Dedifferentiated amniotic fluid mesenchymal stem cell (primary cell): Measurements from ENCODE around the gene OR2V1.
"Not testable (repeated sequence)": the region's sequence is repeated elsewhere in the genome, so short reads cannot be mapped to it uniquely, and the experiment has no call there.

Source experiments
- DNase-seq: peaks from one replicate; pipeline ENCODE4 v3.0.0-alpha.2; 2016; ENCODE audit errors: extremely low spot score

The OR2V1 gene

DNA sequence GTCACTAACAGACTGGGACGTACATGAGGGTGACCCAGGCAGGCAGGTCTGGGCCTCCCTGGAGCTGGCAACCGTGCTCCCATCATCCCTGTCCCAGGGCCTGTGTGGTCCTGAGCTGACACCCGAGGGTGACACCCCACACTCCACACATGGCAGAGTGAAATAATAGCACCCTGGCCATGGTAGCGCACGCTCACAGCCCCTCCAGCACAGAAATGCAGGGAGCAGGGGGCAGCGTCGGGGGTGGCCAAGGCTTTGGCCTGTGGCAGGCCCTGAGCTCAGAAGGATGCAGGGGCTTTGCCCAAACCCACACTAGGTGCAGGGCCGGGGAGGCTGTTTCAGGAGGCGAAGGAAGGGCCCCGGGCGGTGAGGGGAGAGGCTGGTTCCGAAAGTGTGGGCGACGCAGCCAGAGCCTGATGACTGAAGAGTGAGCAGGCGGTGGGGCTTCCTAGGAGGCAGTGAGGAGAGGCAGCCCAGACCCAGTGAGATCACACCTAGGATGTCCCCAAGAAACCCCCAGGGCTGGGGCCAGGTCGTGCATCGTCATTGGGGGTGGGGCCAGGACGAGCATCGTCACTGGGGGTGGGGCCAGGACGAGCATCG, 29.3 kb upstream of the OR2V1 start:
- DNase-seq, result peak; percentile 45

DNA sequence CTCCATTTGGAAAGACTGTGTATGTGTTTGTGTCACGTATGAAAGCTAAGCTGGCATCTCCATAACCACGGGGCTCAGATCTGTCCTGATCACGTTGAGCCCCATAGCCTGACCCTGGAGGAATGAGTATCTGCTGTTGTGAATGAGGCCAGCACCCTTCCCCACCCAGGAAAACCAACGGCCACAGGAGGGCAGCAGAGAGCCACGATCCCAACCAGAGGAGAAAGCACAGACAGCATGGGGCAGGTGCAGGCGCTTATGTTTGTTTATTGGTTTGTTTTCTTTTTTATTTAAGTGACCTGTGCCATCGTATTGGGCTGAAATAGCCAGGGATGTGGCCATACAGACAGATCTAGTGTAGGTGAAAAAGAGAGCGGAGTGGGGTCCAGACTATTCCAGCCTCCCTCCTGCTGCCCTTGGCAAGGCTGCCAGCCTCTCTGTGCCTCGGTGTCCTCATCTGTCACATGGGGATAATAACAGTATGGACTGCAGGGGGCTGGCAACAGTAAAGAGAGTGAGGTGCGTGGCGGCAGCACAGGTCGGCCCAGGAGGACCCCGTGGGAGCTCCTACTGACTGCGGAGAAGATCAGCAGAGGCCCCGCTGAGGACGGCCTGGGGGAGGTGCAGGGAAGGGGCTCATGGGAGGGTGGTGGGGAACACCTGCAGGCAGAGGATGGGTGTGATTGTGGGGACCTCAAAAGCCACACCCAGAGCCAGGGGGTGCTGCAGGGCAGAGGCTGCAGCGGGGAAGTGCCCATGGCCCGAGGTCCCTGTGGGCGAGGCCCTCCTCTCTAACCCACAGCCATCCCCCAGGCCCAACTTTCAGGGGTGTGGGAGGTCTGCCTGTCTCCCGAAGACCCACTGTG, 28.6 kb upstream of the OR2V1 start:
- DNase-seq, result peak; percentile 82

DNA sequence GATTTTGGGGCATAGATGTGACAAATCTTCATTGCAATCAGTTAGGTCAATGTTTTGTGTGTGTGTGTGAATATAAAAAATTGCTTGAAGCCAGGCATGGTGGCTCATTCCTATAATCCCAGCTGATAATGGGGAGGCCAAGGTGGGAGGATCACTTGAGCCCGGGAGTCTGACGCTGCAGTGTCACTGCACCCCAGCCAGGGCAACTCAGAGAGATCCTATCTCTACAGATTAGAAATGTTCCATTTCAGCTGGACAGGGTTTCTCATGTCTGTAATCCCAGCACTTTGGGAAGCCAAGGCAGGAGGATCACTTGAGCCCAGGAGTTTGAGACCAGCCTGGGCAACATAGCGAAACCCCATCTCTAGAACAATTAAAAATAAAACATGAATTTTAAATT, 27.9 kb upstream of the OR2V1 start:
- no peak for DNase-seq

DNA sequence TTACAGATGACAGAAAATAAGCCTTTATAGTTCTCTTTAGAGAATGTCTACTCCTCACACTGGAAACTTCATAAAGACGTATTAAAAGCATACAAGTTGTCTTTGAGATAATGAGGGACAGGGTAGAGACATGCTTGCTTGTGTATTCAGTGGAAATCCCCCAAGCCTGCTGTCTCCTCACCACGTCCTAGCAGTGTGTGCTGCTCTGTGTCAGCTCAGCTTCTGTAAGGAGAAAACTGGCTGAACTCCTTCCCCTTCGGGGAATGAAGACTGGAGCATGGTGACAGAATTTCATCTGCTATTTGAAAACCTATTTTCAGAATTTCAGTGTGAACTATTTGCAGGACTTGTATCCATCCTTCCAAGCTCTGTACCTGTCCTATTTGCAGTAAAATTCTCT, 25.8 kb upstream of the OR2V1 start:
- no peak for DNase-seq

DNA sequence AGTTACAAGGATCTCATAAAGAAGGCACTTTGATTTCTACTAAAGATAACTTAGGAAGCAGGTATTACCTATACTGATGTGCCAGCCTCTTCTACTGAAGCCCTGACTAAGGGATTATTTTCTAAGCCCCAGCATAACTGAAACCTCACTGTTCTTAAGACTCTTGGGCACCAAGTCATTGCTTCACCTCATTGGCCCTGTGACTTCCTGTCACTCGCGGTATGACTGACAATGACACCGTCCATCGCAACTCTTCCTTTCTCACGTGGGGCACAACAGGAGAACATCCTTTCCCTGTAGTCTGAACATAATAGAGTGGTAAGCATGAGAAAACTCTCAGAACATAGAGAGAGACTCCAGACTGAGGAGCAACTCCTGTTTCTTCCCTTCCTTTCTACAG, 22.8 kb upstream of the OR2V1 start:
- DNase-seq, result no peak

DNA sequence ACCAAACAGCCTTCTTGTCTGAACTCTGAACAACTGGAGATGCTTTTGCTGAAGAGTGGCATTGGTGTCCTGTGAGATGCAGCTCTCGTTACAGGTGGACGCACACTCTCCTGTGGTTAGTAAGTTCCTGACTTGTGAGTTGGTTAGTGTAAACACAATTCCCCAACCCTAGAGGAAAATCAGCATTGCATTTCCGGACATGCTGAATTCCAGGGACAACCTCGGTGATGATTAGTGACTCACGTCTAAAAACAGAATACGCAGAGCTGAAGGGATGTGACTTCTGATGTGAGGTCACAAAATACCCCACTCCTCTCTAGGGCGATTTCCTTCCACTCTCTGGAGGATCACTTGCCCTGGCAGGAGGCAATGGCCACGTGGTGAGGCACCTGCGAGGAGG, 21.4 kb upstream of the OR2V1 start:
- DNase-seq, result no peak

DNA sequence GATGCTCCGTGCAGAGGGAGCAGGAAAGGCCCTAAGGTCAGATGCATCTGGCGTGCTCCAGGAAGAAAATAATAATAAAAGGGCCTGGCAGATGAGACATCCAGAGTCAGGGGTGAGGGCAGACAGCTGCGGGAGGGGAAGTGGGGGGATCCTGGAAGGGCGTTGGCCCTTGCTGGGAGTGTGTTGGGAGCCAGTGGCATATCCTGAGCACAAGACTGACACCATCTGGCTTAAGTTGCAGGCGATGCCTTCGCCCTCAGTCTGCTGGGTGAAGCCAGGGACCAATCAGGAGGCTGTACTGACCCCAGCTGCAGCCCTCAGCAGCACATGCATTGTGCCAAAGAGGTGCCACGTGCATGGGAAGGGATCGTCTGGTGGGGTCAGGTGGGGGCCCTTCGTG, 20.2 kb upstream of the OR2V1 start:
- DNase-seq, result no peak

DNA sequence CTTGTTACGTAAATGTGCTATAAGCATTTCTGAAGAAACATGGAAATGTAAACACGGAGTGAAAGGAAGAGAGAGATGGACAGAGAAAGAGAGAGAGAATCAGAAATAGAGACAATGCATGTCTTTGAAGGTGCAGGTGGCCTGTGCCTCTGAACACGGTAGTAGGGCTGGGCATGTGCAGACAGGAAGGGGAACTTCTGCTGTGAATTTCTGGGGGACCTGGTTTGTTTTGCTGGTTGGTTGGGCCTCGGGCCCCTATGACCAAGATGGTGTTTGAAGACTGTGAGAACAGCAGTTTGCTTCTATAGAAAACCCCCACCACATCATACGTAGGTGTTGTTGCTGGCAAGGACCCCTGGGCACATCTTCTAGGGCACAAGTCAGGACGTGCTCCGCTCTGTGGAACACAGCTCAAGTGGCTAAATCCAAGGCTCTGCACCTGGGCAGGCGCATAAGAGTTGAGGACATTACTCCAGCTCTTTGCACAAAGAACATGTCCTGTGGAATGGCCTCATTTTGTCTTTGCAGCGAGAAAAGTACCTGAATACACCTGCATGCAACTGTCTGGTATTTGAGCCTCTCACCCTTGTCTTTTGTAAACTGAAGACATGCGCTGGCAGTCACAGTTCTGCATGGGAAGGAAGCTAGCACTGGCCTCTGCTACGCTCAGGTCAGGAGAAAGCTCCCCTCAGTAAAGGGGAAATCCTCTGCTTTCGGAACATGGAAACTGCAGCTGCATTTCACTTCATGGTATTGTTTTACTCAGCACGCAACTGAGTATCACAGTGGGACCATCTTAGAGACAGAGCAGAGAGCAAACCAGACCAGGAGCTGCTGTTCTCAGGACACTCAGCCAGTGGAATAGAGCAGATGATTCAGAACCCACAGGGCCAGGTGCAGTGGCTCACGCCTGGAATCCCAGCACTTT, 19.1 kb upstream of the OR2V1 start:
- DNase-seq, result no peak

DNA sequence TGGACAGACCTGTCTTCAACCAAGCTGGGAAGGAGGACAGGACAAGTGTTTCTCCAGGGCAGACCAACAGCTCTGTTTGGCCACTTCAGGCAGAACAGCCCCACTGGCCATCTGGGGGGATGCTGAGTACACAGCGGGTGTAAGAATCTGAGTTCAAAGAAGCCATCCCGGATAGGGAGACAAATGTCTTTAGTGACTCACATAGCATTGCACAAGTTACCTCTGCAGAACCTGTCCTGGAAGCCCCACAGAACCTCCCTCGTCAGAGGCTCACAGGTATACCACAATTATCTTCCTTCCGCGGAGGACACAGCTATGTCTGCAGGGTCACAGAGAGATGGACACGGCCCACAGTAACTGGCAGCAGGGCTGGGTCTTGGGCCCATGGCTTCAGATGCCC, 18.4 kb upstream of the OR2V1 start:
- no peak for DNase-seq

DNA sequence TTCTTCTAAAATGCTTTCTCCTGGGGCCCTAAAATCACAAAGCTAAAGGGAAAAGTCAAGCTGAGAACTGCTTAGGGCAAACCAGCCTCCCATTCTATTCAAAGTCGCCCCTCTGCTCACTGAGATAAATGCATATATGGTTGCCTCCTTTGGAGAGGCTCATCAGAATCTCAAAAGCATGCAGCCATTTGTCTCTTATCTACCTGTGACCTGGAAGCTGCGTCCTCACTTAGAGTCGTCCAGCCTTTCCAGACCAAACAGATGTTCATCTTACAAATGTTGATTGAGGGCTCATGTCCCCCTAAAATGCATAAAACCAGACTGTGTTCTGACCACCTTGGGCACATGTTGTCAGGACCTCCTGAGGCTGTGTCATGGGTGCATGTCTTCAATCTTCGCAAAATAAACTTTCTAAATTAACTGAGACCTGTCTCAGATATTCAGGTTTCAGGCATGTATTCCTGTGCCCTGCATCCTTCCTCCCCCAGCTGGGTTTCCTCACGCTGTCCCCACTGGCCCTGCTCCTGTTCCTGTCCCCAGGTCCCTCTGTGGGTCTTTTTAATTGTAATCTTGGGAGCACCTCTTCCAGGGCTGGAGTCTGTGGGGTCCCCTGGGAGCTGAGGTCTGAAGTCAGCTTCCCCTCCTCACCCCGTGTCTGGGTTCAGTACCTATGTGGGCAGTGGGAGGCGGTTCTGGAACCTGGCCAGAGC, 16.1 kb upstream of the OR2V1 start, which contains the start of gene OR2V2:
OR2V2 (plus strand) TSS at position 660 of the 710 bp plus-strand sequence. CDS start 7,357 bp downstream, outside the sequence.
- not testable (repeated sequence) for DNase-seq

DNA sequence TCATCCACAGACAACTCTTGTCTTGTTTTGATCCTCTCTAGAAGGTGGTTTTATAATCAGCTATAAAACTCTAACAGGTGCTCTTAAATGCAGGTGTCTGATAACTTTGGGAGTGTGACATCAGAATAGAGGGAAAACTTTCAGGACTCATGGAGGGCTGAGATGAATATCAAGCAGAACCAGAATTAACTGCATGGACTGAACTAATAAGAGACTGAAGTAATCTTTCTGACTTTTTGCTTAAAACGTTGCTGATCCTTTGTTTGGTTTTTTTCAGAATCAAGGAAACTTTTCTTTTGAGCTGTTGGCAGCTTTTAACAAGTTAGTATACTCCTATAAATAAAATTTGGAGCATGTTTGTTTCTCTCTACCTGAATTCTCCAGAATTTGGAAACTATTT, 14.2 kb upstream of the OR2V1 start:
- no peak for DNase-seq

DNA sequence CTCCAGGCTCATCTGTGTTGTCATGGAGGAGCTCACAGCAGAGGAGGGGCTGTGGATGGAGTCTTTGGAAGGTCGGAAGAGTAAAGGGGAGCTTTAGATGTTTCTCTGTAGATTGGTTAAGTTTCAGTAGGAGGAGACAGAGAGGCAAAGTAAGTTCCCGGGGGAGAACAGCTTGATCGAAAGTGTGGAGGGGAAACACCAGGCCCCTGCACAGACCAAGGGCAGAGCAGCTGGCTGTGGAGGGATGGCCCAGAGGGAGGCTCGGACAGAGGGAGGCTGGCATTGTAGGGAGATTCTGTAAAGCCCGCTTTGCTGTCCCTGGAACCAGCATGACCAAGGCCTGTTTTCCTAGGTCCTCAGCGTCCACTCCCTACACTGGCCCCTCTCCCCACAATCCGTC, 11.1 kb upstream of the OR2V1 start:
- DNase-seq, result no peak

DNA sequence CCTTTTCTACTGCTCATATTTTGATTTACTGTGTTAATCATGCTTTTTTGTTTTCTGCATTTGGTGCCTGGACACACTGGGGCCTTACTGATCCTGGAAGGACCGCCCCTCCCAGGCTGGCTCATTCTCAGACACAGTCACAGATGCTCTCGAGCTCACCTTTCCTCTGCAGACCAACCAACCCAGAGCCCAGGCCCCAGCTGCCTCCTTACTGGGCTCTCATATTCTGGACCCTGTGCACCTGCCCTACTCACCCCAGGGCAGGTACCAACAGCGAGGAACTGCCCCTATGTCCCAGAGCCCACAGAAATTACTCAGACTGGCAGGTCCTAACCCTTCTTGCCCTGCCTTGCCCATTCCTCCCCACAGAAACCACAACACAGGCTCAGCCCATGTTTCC, 9.8 kb upstream of the OR2V1 start:
- no peak for DNase-seq

DNA sequence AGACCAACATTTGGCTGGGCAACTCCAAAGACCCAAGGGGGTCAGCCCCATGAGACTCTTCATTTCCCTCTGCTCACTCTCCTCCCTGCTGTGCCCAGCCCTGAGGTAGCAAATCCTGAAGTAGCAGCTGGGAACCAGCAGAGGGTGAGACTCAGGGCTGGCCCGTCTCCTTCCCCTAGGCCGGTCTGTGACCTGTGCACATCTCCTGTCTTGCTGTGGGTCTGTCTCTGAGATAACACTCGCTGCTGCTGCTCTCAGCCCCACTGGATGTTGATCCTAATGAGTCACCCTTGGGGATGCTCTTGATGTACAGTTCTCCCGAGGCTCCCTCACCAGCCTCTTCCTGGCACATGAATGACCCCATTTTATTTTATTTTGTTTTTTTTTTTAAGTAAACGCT, 7.3 kb upstream of the OR2V1 start:
- DNase-seq, result no peak

DNA sequence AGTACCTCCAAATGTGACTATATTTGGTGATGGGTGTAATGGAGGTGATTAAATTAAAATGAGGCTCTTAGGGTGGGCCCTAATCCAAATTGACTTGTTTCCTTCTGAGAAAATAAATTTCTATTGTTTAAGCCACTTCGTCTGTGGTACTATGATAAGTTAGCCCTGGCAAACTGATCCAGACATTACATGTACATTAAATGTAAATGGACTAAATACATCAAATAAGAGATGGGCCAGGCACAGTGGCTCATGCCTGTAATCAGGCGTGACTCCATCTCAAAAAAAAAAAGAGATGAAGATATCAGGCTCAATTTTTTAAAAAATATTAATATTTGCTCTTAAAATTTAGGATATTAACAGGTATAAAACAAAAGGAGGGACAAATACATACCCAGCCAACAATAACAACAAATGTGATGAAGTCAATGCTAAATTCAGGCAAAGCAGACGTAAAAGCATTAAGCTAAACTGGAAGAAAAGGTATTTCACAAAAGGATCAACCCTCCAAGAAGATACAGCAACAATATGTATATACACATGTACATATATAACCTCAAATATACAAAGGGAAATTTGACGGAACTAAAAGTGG, 5.5 kb upstream of the OR2V1 start:
- no peak for DNase-seq

DNA sequence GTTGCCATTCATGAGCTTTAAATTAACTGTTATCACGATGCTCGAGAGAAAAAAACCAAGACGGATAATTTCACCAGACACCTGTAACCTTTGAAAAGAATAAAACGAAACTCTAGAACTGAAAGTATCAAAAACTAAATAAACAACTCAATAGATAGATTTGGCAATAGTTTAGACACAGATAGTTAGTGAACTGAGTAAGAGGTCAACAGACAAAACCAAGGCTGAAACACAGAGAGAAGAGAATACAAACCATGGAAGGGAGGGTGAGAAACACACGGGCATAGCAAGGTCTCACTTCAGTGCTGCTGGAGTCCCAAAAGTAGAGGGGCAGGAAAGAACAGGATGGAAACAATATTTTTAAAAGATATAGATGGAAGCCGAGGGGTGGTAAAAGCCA, 3.3 kb upstream of the OR2V1 start:
- no peak for DNase-seq

DNA sequence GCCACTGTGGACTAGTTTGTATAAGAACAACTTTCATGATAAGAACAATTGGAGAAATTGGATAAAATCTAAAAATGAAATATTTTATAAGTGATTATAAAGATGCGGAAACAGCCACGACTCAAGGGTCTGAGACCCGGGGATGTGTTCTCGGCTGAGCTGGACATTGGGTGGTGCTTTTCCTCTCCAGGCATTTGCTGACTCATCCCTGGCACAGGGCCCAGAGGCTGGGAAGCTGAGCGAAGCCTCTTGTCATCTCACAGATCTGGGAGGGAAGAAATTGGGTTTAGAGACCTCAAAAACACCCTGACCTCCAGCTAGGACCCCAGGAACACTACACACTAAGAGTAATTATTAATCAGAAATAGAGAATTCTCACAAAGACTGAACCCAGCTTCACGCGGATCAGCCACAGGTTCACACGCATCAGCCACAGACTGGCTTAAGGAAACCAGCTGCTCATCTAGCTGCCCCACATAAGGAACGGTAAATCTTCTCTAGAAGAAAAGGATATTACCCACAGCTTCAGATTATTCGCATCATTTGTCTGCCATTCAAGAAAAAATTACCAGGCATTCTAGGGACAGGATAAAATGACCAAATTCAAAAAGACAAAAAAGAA, 2.8 kb upstream of the OR2V1 start:
- peak; percentile 71 for DNase-seq

DNA sequence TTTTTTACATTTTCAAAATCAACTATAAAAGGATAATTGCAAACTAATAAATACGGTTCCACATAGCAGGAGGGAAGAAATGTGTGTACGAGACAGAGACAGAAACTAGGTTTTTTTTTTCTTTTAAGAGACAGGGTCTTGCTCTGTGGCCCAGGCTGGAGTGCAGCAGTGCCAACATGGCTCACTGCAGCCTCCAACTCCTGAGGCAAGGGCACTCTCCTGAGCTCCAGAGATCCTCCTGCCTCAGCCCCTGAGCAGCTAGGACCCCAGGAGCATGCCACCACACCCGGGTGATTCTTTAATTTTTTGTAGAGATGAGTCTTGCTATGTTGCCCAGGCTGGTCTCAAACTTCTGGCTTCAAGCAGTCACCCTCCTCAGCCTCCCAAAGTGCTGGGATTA, 2.1 kb upstream of the OR2V1 start:
- DNase-seq, result no peak

DNA sequence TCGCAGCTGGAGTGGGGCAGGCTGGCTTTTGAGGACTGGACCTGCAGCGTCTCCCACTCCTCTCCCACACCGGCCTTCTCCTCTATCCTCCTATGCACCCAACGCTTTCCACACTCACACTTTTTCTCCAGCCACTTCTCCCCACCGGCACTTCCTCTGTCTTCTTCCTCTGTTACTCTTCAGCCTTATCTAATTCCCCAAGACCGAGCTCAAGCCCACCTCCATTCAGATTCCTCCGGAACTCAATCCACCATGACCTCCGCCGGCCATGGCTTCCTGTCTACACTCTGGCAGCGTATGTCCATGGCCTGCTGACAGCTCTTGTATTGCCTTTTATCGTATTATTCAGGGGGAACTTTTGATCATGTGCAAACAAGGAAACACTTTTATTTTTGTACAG, 545 bp upstream of the OR2V1 start:
- DNase-seq, result no peak

DNA sequence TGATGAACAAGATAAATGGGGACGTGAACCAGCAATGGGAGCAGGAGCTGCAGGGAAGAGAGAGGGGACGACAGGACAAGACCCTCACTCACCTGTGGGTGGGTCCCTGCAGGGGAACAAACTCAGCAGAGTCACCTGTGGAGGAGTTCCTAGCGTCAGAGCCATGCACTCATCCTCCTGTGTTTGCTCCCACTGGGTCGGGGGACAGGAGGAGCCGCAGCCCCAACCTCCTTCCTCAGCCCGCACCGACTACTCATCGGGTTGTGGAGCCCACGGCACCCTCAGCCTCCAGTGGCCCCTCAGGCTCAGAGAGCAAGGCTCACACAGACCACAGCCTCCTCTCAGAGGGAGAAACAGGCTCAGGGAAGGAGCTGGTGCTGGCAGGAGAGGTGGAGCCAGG, 888 bp downstream of the OR2V1 start:
- DNase-seq, result not testable (repeated sequence)

DNA sequence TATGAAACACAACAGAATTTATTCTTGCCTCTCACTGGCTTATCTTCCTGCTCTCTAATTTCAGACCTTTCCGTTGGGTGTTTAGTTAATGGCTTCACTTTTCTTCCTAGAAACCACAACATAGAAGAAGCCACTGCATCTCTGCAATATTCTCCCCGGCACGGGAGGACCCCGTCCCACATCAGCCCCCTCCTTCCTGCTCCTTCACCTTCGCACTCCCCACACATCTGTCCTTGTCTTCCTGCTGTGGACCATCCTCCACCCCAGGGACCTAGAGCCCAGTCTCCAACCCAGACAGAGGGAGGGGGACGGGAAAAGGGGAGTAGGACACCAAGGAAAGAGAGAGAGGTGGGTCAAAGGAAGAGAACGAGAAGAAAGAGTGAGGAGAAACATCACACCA, 1.4 kb downstream of the OR2V1 start:
- DNase-seq, result no peak
